ENCODE results near the gene RAB21. TPM values are rescaled to one million over a fixed set of nuclear protein-coding genes. Genes with fewer than 3 reads are reported as not detected.

Gene RAB21
- total RNA-seq, 1 experiment from 2014 or later = 47.2 TPM

DNA sequence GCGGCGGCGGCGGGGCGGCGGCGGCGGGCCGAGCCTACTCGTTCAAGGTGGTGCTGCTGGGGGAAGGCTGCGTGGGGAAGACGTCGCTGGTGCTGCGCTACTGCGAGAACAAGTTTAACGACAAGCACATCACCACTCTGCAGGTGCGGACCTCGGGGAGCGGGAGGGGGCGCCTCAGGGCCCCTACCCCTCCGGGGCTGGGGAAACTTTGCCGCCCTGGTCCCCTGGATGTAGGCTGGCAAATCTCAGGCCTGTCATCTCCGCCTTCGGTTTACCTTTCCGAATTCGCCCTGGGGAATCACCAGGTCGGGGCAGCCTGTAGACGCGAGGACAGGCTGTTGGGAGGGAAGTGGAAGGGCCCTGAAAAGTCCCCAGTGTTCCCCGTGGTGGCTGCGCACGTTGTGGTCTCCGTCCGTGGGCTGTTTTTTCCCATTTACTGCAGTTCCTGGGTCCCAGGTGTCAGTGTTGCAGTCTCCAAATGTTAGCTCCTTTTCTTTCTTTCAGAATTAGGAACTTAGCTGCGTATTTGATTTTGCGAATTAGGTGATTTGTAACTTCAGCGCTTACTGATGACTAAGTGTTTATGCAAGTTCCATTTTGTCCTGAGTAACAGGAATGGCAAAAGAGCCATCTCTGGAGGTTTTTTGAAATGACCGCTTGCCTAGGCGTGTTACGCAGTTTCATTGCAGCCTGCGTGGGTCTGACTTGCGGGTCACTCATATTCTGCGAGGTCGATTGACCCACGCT lies 656 bp downstream of the RAB21 start:
- intact Hi-C loops (cut with micrococcal nuclease; ENCODE audit: unreplicated experiment) = loop anchor here (2.0 kb wide), 2 partner anchors 69 to 93 kb away; partner anchors contain the start of genes TMEM19 and ZFC3H1
- BruUV-seq (replicated peaks) = no TSS peak
- H2AFZ ChIP-seq = peak overlapping the region; percentile 86
- H3K9me3 ChIP-seq (ENCODE audit: insufficient read depth, low read depth) = peaks cover 23% of the 10 kb centered on the region
- peak overlapping the region; percentile 62 for H3K27ac ChIP-seq
- peaks cover 34% of the 10 kb centered on the region for H3K36me3 ChIP-seq (ENCODE audit: low read depth)
- peak overlapping the region; percentile 69 for H3K4me3 ChIP-seq
- H3F3A ChIP-seq (ENCODE audit: insufficient read depth, low read depth) = no peaks in the 10 kb centered on the region; the same call in none of the 2 replicates
- DNase-seq = peak; percentile 4 to 44
- H3K4me2 ChIP-seq = peak overlapping the region; percentile 91
- POLR2A ChIA-PET (ENCODE audit: unreplicated experiment) = interaction anchor here (0.5 to 0.6 kb wide), 2 partner anchors 41 to 91 kb away, joined by 4 to 7 read pairs; partner anchors contain the start of gene THAP2
- no peaks in the 10 kb centered on the region for H3K9me2 ChIP-seq (ENCODE audit: insufficient read depth)
- CTCF ChIA-PET = no interaction called here
- no peaks in the 10 kb centered on the region; the same call in 1 of the 2 replicates for H3K27me3 ChIP-seq (ENCODE audit: insufficient read depth, low read depth)
- H3K4me1 ChIP-seq (replicated peaks; ENCODE audit: insufficient read depth) = peaks cover 16% of the 10 kb centered on the region
- no peaks in the 10 kb centered on the region for H4K20me1 ChIP-seq (ENCODE audit: insufficient read depth)
- no peak for TF ChIP-seq EZH2 (IDR thresholded peaks at IDR 0.05; ENCODE audit: low read depth)
- TF ChIP-seq CTCF (conservative IDR thresholded peaks at IDR 0.05) = no peak
- peaks cover 53% of the 10 kb centered on the region for H3K79me2 ChIP-seq (ENCODE audit: low read depth)

DNA sequence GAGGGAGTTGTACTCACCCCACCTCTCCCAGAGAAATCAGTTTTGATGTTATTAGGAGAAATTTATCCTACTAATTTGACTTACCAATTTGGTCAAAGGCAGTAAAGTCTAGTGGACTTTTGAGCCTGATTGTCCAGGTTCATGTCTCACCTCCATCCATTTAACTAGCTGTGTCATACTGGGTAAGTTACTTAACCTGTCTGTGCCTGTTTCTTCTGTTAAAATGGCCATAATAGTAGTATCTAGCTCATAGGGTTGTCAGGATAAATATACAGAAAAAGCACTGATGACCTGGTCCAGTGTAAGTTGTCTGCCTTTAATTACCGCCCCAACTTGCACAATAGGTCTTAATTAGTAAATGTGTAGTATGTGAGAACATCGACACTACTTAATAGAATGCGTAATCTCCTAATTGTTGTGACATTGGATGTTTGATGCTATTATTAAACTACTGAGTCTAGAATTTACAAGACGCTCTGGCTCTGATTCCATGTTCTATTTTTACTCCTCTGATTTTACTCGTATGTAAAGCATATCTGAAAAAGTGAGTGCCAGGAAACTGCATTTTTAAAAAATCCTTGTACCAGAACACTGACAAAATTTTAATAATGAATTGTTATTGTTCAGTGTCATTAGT lies 1.5 kb downstream of the RAB21 start:
- Histone ChIP-seq H3K4me3 (peak overlapping the region; percentile 69), H3K9me2 (ENCODE audit: insufficient read depth) (no peaks in the 10 kb centered on the region), H4K20me1 (ENCODE audit: insufficient read depth) (no peaks in the 10 kb centered on the region), H3K9me3 (ENCODE audit: insufficient read depth, low read depth) (peaks cover 29% of the 10 kb centered on the region), H2AFZ (peak overlapping the region; percentile 86), H3K36me3 (ENCODE audit: low read depth) (peaks cover 41% of the 10 kb centered on the region), H3K4me1 (replicated peaks; ENCODE audit: insufficient read depth) (peaks cover 16% of the 10 kb centered on the region), H3K27me3 (ENCODE audit: insufficient read depth, low read depth) (no peaks in the 10 kb centered on the region), H3K4me2 (peak overlapping the region; percentile 91), H3K79me2 (ENCODE audit: low read depth) (peaks cover 61% of the 10 kb centered on the region), H3K27ac (peak overlapping the region; percentile 62), H3F3A (ENCODE audit: insufficient read depth, low read depth) (no peaks in the 10 kb centered on the region; the same call in none of the 2 replicates)
- POLR2A ChIA-PET (ENCODE audit: unreplicated experiment) = interaction anchor here (0.6 kb wide), 1 partner anchor 40 kb away, joined by 7 read pairs; no protein-coding TSS in a partner anchor
- intact Hi-C loops (cut with micrococcal nuclease; ENCODE audit: unreplicated experiment) = no loop called here
- TF ChIP-seq CTCF (conservative IDR thresholded peaks at IDR 0.05) = no peak
- TF ChIP-seq EZH2 (IDR thresholded peaks at IDR 0.05; ENCODE audit: low read depth) = no peak
- DNase-seq = no peak
- CTCF ChIA-PET = no interaction called here
- TSS peak; percentile 53 for BruUV-seq (replicated peaks)

GRCh38 chr12:71759941-71760340 lies 5.3 kb downstream of the RAB21 start:
- Histone ChIP-seq H3F3A (ENCODE audit: insufficient read depth, low read depth) (no peaks in the 10 kb centered on the region; the same call in none of the 2 replicates), H3K27me3 (ENCODE audit: insufficient read depth, low read depth) (no peaks in the 10 kb centered on the region), H3K9me2 (ENCODE audit: insufficient read depth) (no peaks in the 10 kb centered on the region), H3K4me1 (replicated peaks; ENCODE audit: insufficient read depth) (peaks cover 12% of the 10 kb centered on the region), H3K36me3 (ENCODE audit: low read depth) (peaks cover 41% of the 10 kb centered on the region), H4K20me1 (ENCODE audit: insufficient read depth) (peaks cover 5% of the 10 kb centered on the region), H3K9me3 (ENCODE audit: insufficient read depth, low read depth) (peaks cover 34% of the 10 kb centered on the region), H3K27ac (no peak overlapping the region), H3K79me2 (ENCODE audit: low read depth) (peaks cover 95% of the 10 kb centered on the region), H3K4me3 (no peak overlapping the region), H3K4me2 (no peak overlapping the region), H2AFZ (no peak overlapping the region)
- CTCF ChIA-PET = no interaction called here
- intact Hi-C loops (cut with micrococcal nuclease; ENCODE audit: unreplicated experiment) = no loop called here
- TF ChIP-seq EZH2 (IDR thresholded peaks at IDR 0.05; ENCODE audit: low read depth) (no peak), CTCF (conservative IDR thresholded peaks at IDR 0.05) (no peak)
- no peak for DNase-seq
- POLR2A ChIA-PET (ENCODE audit: unreplicated experiment) = interaction anchor here (0.5 kb wide), 1 partner anchor 195 kb away, joined by 8 read pairs; no protein-coding TSS in a partner anchor
- BruUV-seq (replicated peaks) = no TSS peak

All from PC-9 (cell line).